HEK293 (cell line): ENCODE results near the gene PRKCQ.

Experiments used
- PATZ1 ChIP-seq: fragments of 450-650 bp; formaldehyde crosslinking; IDR thresholded peaks from 2 replicates; pipeline ENCODE4 v1.5.1; 2016; ENCODE audit warnings: missing biosample characterization, missing genetic modification characterization
- TCF7L2 ChIP-seq: IDR thresholded peaks from 2 replicates; pipeline ENCODE4 v1.6.1; 2011; ENCODE audit warnings: low read depth, mild to moderate bottlenecking, inconsistent platforms, low read length, moderate library complexity, borderline replicate concordance
- YY1 ChIP-seq: fragments of 450-650 bp; formaldehyde crosslinking; IDR thresholded peaks from 2 replicates; pipeline ENCODE4 v1.5.1; 2018; ENCODE audit warnings: missing biosample characterization, missing genetic modification characterization
- ZFP3 ChIP-seq: fragments of 450-650 bp; formaldehyde crosslinking; IDR thresholded peaks from 2 replicates; pipeline ENCODE4 v1.5.1; 2016; ENCODE audit warnings: low read depth, missing biosample characterization, missing genetic modification characterization
- ZFP37 ChIP-seq: fragments of 450-650 bp; formaldehyde crosslinking; IDR thresholded peaks from 2 replicates; pipeline ENCODE4 v1.5.1; 2016; ENCODE audit warnings: missing biosample characterization, missing genetic modification characterization
- ZNF10 ChIP-seq: fragments of 450-650 bp; formaldehyde crosslinking; IDR thresholded peaks from 2 replicates; pipeline ENCODE4 v1.5.1; 2017; ENCODE audit warnings: missing biosample characterization, missing genetic modification characterization
- ZNF394 ChIP-seq: fragments of 450-650 bp; formaldehyde crosslinking; IDR thresholded peaks from 2 replicates; pipeline ENCODE4 v1.5.1; 2016; ENCODE audit warnings: missing biosample characterization, missing genetic modification characterization, mild to moderate bottlenecking, moderate library complexity, borderline replicate concordance
- ZNF639 ChIP-seq: fragments of 450-650 bp; formaldehyde crosslinking; IDR thresholded peaks from 2 replicates; pipeline ENCODE4 v1.5.1; 2016; ENCODE audit warnings: missing biosample characterization, missing genetic modification characterization
- ZNF776 ChIP-seq: fragments of 450-650 bp; formaldehyde crosslinking; IDR thresholded peaks from 2 replicates; pipeline ENCODE4 v1.5.0; 2017; ENCODE audit warnings: missing biosample characterization, missing genetic modification characterization, borderline replicate concordance
- ZNF837 ChIP-seq: fragments of 450-650 bp; formaldehyde crosslinking; IDR thresholded peaks from 2 replicates; pipeline ENCODE4 v1.5.1; 2016; ENCODE audit warnings: missing biosample characterization, missing genetic modification characterization
- TF ChIP-seq, protein P1 (sequence below): fragments of 450-650 bp; formaldehyde crosslinking; conservative IDR thresholded peaks from 2 replicates; pipeline ENCODE4 v1.5.1; 2016; ENCODE audit warnings: low read depth, missing biosample characterization, missing genetic modification characterization
- TF ChIP-seq, protein P2 (sequence below): fragments of 450-650 bp; formaldehyde crosslinking; IDR thresholded peaks from 2 replicates; pipeline ENCODE4 v1.5.1; 2016; ENCODE audit warnings: missing biosample characterization, missing genetic modification characterization

DNA sequence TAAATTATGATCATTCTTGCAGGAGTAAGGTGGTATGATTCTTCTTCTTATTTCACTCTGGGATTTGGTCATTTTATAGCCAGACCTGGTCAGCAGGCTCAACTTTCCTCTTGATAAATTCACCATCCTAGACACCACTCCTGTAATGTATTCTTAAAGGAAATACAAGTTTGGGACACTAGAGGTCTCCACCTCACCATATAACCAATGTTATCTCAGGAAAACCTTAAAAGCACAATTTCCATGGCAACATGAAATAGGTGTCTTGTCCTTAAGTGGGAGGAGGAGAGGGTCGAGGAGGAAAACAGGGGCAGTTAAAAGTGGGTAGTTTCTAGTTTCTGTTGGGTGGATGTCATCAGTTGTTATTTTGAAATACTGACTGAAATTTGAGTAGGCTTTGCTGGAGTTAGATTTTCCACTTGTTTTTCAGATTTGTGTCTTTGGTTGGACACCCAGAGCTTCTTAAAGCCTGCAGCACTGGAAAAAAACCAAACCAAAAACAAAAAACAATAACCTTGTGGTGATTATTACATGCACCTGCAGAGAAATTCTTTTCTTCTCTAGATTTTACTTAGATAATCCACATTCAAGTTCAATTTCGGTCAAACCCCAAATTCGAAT is 163.1 kb downstream of the PRKCQ start:
- no peak for TF ChIP-seq ZFP3 (tag by site-specific recombination)
- TF ChIP-seq, protein P1, sequence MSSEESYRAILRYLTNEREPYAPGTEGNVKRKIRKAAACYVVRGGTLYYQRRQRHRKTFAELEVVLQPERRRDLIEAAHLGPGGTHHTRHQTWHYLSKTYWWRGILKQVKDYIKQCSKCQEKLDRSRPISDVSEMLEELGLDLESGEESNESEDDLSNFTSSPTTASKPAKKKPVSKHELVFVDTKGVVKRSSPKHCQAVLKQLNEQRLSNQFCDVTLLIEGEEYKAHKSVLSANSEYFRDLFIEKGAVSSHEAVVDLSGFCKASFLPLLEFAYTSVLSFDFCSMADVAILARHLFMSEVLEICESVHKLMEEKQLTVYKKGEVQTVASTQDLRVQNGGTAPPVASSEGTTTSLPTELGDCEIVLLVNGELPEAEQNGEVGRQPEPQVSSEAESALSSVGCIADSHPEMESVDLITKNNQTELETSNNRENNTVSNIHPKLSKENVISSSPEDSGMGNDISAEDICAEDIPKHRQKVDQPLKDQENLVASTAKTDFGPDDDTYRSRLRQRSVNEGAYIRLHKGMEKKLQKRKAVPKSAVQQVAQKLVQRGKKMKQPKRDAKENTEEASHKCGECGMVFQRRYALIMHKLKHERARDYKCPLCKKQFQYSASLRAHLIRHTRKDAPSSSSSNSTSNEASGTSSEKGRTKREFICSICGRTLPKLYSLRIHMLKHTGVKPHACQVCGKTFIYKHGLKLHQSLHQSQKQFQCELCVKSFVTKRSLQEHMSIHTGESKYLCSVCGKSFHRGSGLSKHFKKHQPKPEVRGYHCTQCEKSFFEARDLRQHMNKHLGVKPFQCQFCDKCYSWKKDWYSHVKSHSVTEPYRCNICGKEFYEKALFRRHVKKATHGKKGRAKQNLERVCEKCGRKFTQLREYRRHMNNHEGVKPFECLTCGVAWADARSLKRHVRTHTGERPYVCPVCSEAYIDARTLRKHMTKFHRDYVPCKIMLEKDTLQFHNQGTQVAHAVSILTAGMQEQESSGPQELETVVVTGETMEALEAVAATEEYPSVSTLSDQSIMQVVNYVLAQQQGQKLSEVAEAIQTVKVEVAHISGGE: no peak
- TF ChIP-seq ZNF639 (tag by site-specific recombination): no peak
- TF ChIP-seq YY1 (tag by site-specific recombination): no peak
- no peak for TF ChIP-seq ZNF394
- TF ChIP-seq ZNF776 (tag by site-specific recombination): no peak
- no peak for TF ChIP-seq ZFP37 (tag by site-specific recombination)
- TF ChIP-seq, protein P2, sequence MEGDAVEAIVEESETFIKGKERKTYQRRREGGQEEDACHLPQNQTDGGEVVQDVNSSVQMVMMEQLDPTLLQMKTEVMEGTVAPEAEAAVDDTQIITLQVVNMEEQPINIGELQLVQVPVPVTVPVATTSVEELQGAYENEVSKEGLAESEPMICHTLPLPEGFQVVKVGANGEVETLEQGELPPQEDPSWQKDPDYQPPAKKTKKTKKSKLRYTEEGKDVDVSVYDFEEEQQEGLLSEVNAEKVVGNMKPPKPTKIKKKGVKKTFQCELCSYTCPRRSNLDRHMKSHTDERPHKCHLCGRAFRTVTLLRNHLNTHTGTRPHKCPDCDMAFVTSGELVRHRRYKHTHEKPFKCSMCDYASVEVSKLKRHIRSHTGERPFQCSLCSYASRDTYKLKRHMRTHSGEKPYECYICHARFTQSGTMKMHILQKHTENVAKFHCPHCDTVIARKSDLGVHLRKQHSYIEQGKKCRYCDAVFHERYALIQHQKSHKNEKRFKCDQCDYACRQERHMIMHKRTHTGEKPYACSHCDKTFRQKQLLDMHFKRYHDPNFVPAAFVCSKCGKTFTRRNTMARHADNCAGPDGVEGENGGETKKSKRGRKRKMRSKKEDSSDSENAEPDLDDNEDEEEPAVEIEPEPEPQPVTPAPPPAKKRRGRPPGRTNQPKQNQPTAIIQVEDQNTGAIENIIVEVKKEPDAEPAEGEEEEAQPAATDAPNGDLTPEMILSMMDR (tag by site-specific recombination): peak; percentile 60
- no peak for TF ChIP-seq ZNF837 (tag by site-specific recombination)
- TF ChIP-seq ZNF10: no peak
- no peak for TF ChIP-seq PATZ1 (tag by site-specific recombination)
- no peak for TF ChIP-seq TCF7L2
